Measurements from ENCODE around the gene EHMT1. TPM values are rescaled to one million over a fixed set of nuclear protein-coding genes. Genes with fewer than 3 reads are reported as not detected.

Gene EHMT1
- total and polyA plus RNA-seq, 2 of the 8 experiments (the other 6 are each of a cell fraction or from before 2014, with no cell fraction given): 95.7 to 163 TPM

DNA sequence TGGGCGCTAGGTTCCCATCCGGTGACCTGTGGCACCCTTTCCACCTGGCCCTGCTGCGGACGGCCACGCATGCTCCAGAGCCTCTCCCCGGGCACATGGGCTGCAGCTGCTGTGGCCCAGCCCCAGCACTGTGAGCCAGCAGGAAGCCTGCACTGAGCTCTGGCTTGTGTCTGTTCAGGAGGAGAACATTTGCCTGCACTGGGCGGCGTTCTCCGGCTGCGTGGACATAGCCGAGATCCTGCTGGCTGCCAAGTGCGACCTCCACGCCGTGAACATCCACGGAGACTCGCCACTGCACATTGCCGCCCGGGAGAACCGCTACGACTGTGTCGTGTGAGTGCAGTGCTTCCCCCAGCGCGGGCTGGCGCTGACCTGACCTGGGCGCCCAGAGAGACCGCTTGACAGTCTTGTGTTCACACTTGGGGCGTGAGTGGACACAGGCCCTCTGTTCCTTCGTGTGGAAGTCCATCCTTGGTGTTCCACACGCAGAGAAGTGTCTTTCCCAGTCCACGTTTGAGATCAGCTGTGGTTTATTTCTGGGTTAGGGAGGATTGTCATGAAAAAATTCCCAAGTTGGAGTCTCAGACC, 192.6 kb downstream of the EHMT1 start:
- H2AFZ ChIP-seq (ENCODE audit: low read length): no peak overlapping the region
- no peak overlapping the region; the same call in 1 of the 2 replicates for H3K27ac ChIP-seq (ENCODE audit: low read depth, low read length)
- H3K36me3 ChIP-seq (ENCODE audit: control insufficient read depth in 2 of 4, insufficient read depth in 4 of 4, low read length in 3 of 4): peaks cover 10 to 45% (median 32%) of the 10 kb centered on the region in 4 experiments
- H3K56ac ChIP-seq (replicated peaks; ENCODE audit: insufficient read length, low read depth, low read length): no peak overlapping the region
- WGBS, 2 experiments (ENCODE audit: extremely low coverage in 1 of 2, insufficient coverage in 1 of 2, insufficient read length in 1 of 2, insufficient replicate concordance in 2 of 2, low coverage in 1 of 2, low lambda C conversion rate in 2 of 2, missing lambda C conversion rate in 1 of 2): 95% methylated on average over 30 of the region's 30 CpGs; no CpG with 5 or more reads in 1 of the 2 experiments
- FAIRE-seq (no peak), DNase-seq (ENCODE audit: low read depth in 1 of 2, low spot score in 2 of 2) (no peak)
- H4K5ac ChIP-seq (ENCODE audit: insufficient read length, low read depth, low read length): no peak overlapping the region
- TF ChIP-seq SP4 (IDR thresholded peaks at IDR 0.05; ENCODE audit: low read length) (no peak), SRF (IDR thresholded peaks at IDR 0.05; ENCODE audit: low read depth, low read length) (no peak)
- peaks cover 0 to 8% of the 10 kb centered on the region in 2 experiments for H4K20me1 ChIP-seq (replicated peaks in 1 of 2; ENCODE audit: control insufficient read depth in 1 of 2, insufficient read depth in 2 of 2, low read length in 2 of 2)
- H3K27me3 ChIP-seq (replicated peaks in 1 of 4; ENCODE audit: control insufficient read depth in 3 of 4, extremely low read depth in 1 of 4, insufficient read depth in 3 of 4, low read length in 3 of 4): no peaks in the 10 kb centered on the region
- H2BK5ac ChIP-seq (ENCODE audit: low read depth, low read length): no peak overlapping the region
- H3K4me2 ChIP-seq (ENCODE audit: insufficient read depth in 1 of 2, low read depth in 2 of 2, low read length in 2 of 2): no peak overlapping the region
- POLR2A ChIA-PET (ENCODE audit: partially characterized antibody): no interaction called here
- no peak overlapping the region for H2BK20ac ChIP-seq (ENCODE audit: low read length)
- H3K23me2 ChIP-seq (ENCODE audit: low read depth, low read length): no peaks in the 10 kb centered on the region
- CTCF ChIA-PET (ENCODE audit: partially characterized antibody): interaction anchor here (1.4 kb wide), 1 partner anchor 39 kb away, joined by 5 read pairs; no protein-coding TSS in a partner anchor
- no peak overlapping the region for H2BK15ac ChIP-seq (ENCODE audit: low read length)
- no peak overlapping the region for H3K23ac ChIP-seq (ENCODE audit: insufficient read length)
- H2AK5ac ChIP-seq (ENCODE audit: low read depth, low read length): no peak overlapping the region
- no peak overlapping the region for H2BK120ac ChIP-seq (replicated peaks; ENCODE audit: low read depth, low read length)
- H4K91ac ChIP-seq (replicated peaks; ENCODE audit: insufficient read length, low read length): no peak overlapping the region
- H4K8ac ChIP-seq (ENCODE audit: extremely low read depth, insufficient read depth, low read length): peak overlapping the region; percentile 65; the same call in 1 of the 2 replicates
- H3K9ac ChIP-seq (replicated peaks in 1 of 4; ENCODE audit: extremely low read depth in 1 of 4, low read depth in 3 of 4, low read length in 3 of 4): no peak overlapping the region
- no peak overlapping the region for H3K18ac ChIP-seq (ENCODE audit: extremely low read depth, low read length)
- H3K79me2 ChIP-seq (ENCODE audit: control insufficient read depth in 1 of 2, insufficient read depth in 2 of 2, low read length in 2 of 2): no peaks in the 10 kb centered on the region
- no peak overlapping the region for H3K4me3 ChIP-seq (ENCODE audit: extremely low read depth in 1 of 4, insufficient read depth in 2 of 4, low read depth in 3 of 4, low read length in 4 of 4)
- H3K9me3 ChIP-seq (ENCODE audit: insufficient read depth in 2 of 2, low read depth in 1 of 2, low read length in 1 of 2): 0 out of 4 replicates have a peak, but pooled peaks cover 0 to 1% of the 10 kb centered on the region in 2 experiments
- H3K4me1 ChIP-seq (replicated peaks in 1 of 4; ENCODE audit: control insufficient read depth in 3 of 4, insufficient read depth in 4 of 4, low read length in 3 of 4): no peaks in the 10 kb centered on the region
- H3K4ac ChIP-seq (replicated peaks; ENCODE audit: insufficient read length, low read depth, low read length): no peak overlapping the region
- H3K79me1 ChIP-seq (ENCODE audit: low read depth, low read length): no peaks in the 10 kb centered on the region; the same call in 1 of the 2 replicates
- H2BK12ac ChIP-seq (ENCODE audit: low read depth, low read length): no peak overlapping the region
- no peak overlapping the region for H3K14ac ChIP-seq (ENCODE audit: insufficient read length)

Measured in H1 (cell line).